ENCODE results near the gene ITSN1. TPM values are rescaled to one million over a fixed set of nuclear protein-coding genes. Genes with fewer than 3 reads are reported as not detected.

ITSN1 gene
- total and polyA plus RNA-seq, 2 of the 13 experiments (the other 11 are each of a cell fraction or from before 2014, with no cell fraction given): 26.1 to 33.8 TPM

DNA sequence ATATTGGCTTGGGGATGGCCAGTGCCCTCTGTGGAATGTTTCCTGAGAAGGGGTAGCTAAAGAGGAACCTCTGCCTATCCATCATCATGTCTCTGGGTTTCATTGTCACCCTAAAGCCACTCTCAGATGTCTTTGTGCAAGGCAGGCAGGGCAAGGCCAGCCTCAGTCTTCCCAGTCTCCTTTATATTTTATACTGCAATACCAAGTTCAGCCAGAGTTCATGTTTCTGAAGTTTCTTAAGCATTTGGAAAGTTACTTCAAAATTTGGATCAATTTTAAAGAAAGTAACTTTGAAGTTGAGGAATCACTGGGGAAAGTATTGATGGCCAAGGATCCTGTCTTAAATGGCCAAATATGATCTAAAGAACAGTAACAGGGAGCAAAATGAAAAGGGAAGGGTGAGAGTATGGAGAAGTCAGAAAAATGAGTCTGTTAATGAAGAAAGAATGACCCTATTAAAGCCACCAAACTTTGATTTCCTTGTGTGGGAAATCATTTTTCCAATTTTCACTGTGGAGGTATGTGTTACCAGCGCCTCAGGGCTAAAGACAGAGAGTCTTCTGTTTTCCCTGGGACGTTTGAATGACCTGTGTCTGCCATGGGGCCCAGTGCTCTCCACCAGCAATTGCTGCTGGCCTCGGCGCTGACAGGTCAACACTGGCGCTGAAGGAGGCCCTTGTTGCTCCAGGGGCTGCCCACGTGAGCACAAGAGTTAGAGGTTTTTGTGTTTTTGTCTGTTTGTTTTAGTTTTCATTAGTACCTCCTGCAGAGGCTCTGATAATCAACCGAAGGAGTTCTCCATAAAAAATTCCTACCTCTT lies 179.4 kb downstream of the ITSN1 start:
- peaks cover 13% of the 10 kb centered on the region for H3K4me1 ChIP-seq (ENCODE audit: insufficient read depth, low read length)
- H3K4me3 ChIP-seq (replicated peaks in 1 of 3; ENCODE audit: insufficient read depth in 1 of 3, low read depth in 2 of 3, low read length in 3 of 3): no peak overlapping the region
- no peak overlapping the region for H3K27ac ChIP-seq (ENCODE audit: extremely low read length, insufficient read depth, low read length)
- no peak overlapping the region for H2AFZ ChIP-seq (ENCODE audit: low read length)
- H3K9ac ChIP-seq (ENCODE audit: insufficient read depth, low read depth, low read length): no peak overlapping the region
- ATAC-seq (0 out of 3 replicates have a peak, but pooled peaks have one; percentile 27), FAIRE-seq (no peak), DNase-seq (ENCODE audit: low spot score) (peak; percentile 13)
- WGBS (ENCODE audit: low lambda C conversion rate): 70% methylated on average over 7 of the region's 7 CpGs
- H3K79me2 ChIP-seq (ENCODE audit: insufficient read depth, low read length): no peaks in the 10 kb centered on the region
- POLR2A ChIA-PET: no interaction called here
- H3K27me3 ChIP-seq (ENCODE audit: control insufficient read depth in 1 of 2, insufficient read depth in 2 of 2, low read length in 2 of 2): no peaks in the 10 kb centered on the region
- CTCF ChIA-PET (ENCODE audit: low intra/inter-chr PET ratio, low total read pairs): no interaction called here
- no peaks in the 10 kb centered on the region for H4K20me1 ChIP-seq (ENCODE audit: insufficient read depth, low read length)
- no TSS peak for BruUV-seq (replicated peaks)
- in situ Hi-C loops (cut with HindIII; ENCODE audit: extremely low pct_ligation_motif_present, low pct_unique_long_range_greater_than_20kb): no loop called here
- no peak overlapping the region for H3K4me2 ChIP-seq (ENCODE audit: low read depth, low read length)
- intact Hi-C loops (cut with micrococcal nuclease; ENCODE audit: unreplicated experiment): no loop called here
- peaks cover 0 to 24% of the 10 kb centered on the region in 2 experiments; a peak in 3 of 5 replicates for H3K36me3 ChIP-seq (replicated peaks in 1 of 2; ENCODE audit: control insufficient read depth in 1 of 2, insufficient read depth in 2 of 2, low read length in 2 of 2)
- TF ChIP-seq XRCC5 (optimal IDR thresholded peaks at IDR 0.05; ENCODE audit: low read length) (peak; percentile 50), RFXAP (CRISPR knock-in tag; IDR thresholded peaks at IDR 0.05; ENCODE audit: borderline replicate concordance) (no peak)
- H3K9me3 ChIP-seq (ENCODE audit: low read length): no peaks in the 10 kb centered on the region

DNA sequence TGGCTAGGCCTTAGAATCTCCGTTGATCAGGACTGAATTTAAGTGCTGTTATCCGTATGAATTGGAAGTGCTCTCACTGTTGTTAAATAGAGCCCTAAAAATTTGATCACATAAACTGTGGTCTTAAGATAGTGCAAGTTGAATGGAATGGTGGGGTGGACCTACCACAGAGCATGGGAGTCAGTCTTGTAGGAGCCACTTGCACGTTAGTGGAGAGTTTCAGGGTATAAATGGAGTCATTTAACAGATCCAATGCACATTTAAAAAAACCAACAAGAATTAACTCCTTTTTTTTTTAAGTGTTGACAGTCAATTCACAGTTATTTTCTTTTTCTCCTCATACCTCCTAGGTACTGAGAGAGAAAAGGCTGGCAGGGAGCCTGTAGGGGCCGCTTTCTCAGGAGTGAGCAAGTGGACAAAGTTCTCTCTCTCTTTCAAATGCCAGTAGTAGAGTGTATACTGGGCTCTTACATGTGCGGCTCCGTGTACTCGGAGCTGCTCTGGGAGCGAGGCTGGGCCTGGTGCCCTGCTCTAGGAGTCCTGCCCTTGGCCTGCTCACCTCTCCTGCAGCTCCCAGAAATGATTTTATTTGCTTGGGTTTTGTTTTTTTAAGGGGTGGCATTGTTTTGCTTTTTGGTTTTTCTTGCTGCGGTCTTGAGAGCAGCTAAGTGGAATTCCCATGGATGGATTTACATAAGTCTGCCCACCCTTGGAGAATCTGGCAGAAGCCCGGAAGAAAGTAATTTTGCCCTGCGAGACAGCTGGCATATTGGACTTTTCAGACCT lies 182.0 kb downstream of the ITSN1 start:
- Histone ChIP-seq H3K4me1 (ENCODE audit: insufficient read depth, low read length) (peaks cover 13% of the 10 kb centered on the region), H2AFZ (ENCODE audit: low read length) (no peak overlapping the region), H3K36me3 (replicated peaks in 1 of 2; ENCODE audit: control insufficient read depth in 1 of 2, insufficient read depth in 2 of 2, low read length in 2 of 2) (peaks cover 0 to 12% of the 10 kb centered on the region in 2 experiments; a peak in 1 of 5 replicates), H4K20me1 (ENCODE audit: insufficient read depth, low read length) (no peaks in the 10 kb centered on the region), H3K27ac (ENCODE audit: extremely low read length, insufficient read depth, low read length) (no peak overlapping the region), H3K4me3 (replicated peaks in 1 of 3; ENCODE audit: insufficient read depth in 1 of 3, low read depth in 2 of 3, low read length in 3 of 3) (no peak overlapping the region), H3K9me3 (ENCODE audit: low read length) (no peaks in the 10 kb centered on the region), H3K9ac (ENCODE audit: insufficient read depth, low read depth, low read length) (no peak overlapping the region), H3K27me3 (ENCODE audit: control insufficient read depth in 1 of 2, insufficient read depth in 2 of 2, low read length in 2 of 2) (no peaks in the 10 kb centered on the region), H3K4me2 (ENCODE audit: low read depth, low read length) (no peak overlapping the region), H3K79me2 (ENCODE audit: insufficient read depth, low read length) (no peaks in the 10 kb centered on the region)
- POLR2A ChIA-PET: no interaction called here
- in situ Hi-C loops (cut with HindIII; ENCODE audit: extremely low pct_ligation_motif_present, low pct_unique_long_range_greater_than_20kb) (no loop called here), intact Hi-C loops (cut with micrococcal nuclease; ENCODE audit: unreplicated experiment) (no loop called here)
- CTCF ChIA-PET (ENCODE audit: low intra/inter-chr PET ratio, low total read pairs): no interaction called here
- 95% methylated on average over 10 of the region's 11 CpGs for WGBS (ENCODE audit: low lambda C conversion rate)
- DNase-seq (ENCODE audit: low spot score) (no peak), FAIRE-seq (no peak), ATAC-seq (peak; percentile 48)
- no TSS peak for BruUV-seq (replicated peaks)
- TF ChIP-seq KLF9 (CRISPR knock-in tag; IDR thresholded peaks at IDR 0.05; ENCODE audit: low read depth): no peak
- no peak for TF ChIP-seq ZSCAN22 (CRISPR knock-in tag; IDR thresholded peaks at IDR 0.05)
- TF ChIP-seq HMGA1 (CRISPR knock-in tag; conservative IDR thresholded peaks at IDR 0.05): no peak
- TF ChIP-seq ZNF749 (CRISPR knock-in tag; IDR thresholded peaks at IDR 0.05; ENCODE audit: borderline replicate concordance): no peak
- no peak for TF ChIP-seq KDM1A (CRISPR knock-in tag; IDR thresholded peaks at IDR 0.05)
- no peak for TF ChIP-seq PHF8 (CRISPR knock-in tag; IDR thresholded peaks at IDR 0.05)
- no peak for TF ChIP-seq POGZ (CRISPR knock-in tag; IDR thresholded peaks at IDR 0.05)
- TF ChIP-seq TBP (CRISPR knock-in tag; IDR thresholded peaks at IDR 0.05): no peak
- TF ChIP-seq STAG1 (CRISPR knock-in tag; IDR thresholded peaks at IDR 0.05): no peak
- TF ChIP-seq, protein P1, sequence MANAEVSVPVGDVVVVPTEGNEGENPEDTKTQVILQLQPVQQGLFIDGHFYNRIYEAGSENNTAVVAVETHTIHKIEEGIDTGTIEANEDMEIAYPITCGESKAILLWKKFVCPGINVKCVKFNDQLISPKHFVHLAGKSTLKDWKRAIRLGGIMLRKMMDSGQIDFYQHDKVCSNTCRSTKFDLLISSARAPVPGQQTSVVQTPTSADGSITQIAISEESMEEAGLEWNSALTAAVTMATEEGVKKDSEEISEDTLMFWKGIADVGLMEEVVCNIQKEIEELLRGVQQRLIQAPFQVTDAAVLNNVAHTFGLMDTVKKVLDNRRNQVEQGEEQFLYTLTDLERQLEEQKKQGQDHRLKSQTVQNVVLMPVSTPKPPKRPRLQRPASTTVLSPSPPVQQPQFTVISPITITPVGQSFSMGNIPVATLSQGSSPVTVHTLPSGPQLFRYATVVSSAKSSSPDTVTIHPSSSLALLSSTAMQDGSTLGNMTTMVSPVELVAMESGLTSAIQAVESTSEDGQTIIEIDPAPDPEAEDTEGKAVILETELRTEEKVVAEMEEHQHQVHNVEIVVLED (CRISPR knock-in tag; IDR thresholded peaks at IDR 0.05; ENCODE audit: borderline replicate concordance): no peak
- TF ChIP-seq RARG (CRISPR knock-in tag; IDR thresholded peaks at IDR 0.05; ENCODE audit: low read depth): no peak
- no peak for TF ChIP-seq ZFP36L1 (CRISPR knock-in tag; IDR thresholded peaks at IDR 0.05)
- no peak for TF ChIP-seq SP1 (IDR thresholded peaks at IDR 0.05)
- no peak for TF ChIP-seq SP1 (CRISPR knock-in tag; IDR thresholded peaks at IDR 0.05)
- TF ChIP-seq ZBTB8A (CRISPR knock-in tag; IDR thresholded peaks at IDR 0.05; ENCODE audit: borderline replicate concordance, low read depth): no peak
- TF ChIP-seq HOXA5 (CRISPR knock-in tag; IDR thresholded peaks at IDR 0.05): no peak
